ENCODE measurements around the gene VSIG10L.

VSIG10L gene

GRCh38 chr19:51365211-51365964, 23.4 kb upstream of the VSIG10L start:
- peak; percentile 55 for DNase-seq (ENCODE audit: low read depth)

GRCh38 chr19:51364200-51365106, 22.5 kb upstream of the VSIG10L start:
- DNase-seq (ENCODE audit: low read depth) = peak; percentile 45

DNA sequence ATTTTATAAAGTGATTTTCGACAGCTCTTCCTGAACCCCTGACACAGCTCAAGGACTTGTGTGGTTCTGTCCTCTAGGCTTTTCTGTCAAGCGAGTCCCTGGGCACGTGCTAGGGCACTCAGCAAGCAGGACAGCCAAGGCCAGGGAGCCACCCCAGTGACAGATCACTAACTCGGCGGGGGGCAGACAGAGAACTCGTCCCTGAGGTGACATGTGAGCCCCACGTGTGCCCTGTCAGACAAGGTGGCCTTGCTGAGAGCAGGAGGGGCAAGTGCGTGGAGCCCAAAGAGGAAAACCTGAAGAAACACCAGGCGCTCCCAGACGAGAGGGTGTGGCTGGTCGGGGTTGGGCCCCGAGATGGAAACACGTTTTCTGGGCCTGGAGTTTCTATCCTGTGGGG, 19.3 kb upstream of the VSIG10L start:
- DNase-seq (ENCODE audit: low read depth) = no peak

GRCh38 chr19:51359294-51359693, 17.4 kb upstream of the VSIG10L start:
- DNase-seq (ENCODE audit: low read depth) = peak; percentile 81

DNA sequence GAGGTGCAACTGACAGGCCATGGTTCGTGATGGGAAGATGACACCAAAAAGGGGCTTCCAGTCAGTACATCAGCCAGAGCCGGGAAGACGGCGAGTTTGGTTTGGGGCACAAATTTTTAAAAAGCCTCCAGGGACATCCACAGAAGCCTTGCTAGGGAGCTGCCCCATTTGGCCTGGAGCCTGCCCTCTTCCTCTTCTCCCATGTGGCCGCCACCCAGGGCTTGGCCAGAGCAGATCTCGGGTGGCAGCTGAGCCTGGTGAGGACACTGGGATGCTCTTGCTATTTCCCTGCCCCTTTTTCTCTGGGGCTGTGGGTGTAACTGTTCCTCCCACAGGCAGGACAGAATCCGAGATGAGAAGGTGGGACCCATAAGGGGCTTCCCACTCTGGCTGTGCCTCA, 16.0 kb upstream of the VSIG10L start:
- no peak for DNase-seq (ENCODE audit: low read depth)

DNA sequence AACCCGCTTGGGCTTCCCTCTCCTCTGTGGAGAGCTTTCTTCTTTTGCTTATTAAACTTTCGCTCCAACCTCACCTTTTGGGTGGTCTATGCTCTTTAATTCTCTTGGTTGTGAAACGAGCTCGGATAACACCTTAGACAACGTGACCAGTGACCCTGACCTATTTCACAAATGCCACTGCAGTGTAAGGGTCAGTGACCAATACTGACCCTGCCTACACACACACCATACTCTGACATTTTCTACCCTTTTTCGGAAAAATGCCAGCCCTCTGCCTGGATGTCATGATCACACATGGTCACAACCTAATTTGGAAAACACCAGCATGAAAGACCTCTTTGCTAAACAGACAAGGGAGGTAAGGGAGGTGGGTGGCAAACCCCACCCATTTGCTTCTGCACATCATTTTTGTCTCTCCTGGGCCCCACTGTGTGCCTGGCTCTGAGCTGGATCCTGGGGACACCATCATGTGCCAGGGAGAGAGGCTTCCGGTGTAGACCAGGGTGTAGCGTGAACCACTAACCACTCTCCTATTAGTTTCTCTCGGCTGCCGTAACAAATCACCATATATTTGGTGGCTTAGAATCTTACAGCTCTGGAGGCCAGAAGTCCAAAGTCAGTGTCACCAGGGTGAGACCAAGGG, 14.3 kb upstream of the VSIG10L start:
- no peak for DNase-seq (ENCODE audit: low read depth)

- no peak for DNase-seq (ENCODE audit: low read depth)
These were observed 12.8 kb upstream of the VSIG10L start for GRCh38 chr19:51354742-51355148.

- DNase-seq (ENCODE audit: low read depth) = no peak
These were observed 12.3 kb upstream of the VSIG10L start for GRCh38 chr19:51354103-51354741.

DNA sequence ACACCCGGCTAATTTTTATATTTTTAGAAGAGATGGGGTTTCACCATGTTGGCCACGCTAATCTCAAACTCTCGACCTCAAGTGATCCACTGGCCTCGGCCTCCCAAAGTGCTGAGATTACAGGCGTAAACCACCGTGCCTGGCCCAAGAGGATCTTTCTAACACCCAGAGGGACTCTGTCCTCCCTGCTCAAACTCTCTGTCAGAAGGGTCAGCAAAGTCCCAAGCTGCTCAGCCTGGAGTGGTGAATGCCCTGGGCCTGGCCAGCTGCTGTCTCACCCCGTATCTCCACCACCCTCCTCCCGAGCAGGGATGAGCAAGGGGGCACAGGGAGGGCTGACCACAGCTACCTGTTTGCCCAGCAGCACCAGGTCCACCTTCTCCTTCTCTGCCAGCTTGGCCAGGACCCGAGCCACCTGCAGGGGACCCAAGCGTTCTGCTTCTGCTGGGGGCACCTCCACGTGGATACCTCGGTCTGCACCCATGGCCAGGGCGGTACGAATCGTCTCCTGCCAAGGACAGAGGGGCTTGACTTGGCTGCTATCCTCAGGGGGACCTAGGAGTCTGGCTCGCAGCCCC, 10.9 kb upstream of the VSIG10L start:
- no peak for DNase-seq (ENCODE audit: low read depth)

GRCh38 chr19:51351266-51351990, 9.5 kb upstream of the VSIG10L start:
- no peak for DNase-seq (ENCODE audit: low read depth)

DNA sequence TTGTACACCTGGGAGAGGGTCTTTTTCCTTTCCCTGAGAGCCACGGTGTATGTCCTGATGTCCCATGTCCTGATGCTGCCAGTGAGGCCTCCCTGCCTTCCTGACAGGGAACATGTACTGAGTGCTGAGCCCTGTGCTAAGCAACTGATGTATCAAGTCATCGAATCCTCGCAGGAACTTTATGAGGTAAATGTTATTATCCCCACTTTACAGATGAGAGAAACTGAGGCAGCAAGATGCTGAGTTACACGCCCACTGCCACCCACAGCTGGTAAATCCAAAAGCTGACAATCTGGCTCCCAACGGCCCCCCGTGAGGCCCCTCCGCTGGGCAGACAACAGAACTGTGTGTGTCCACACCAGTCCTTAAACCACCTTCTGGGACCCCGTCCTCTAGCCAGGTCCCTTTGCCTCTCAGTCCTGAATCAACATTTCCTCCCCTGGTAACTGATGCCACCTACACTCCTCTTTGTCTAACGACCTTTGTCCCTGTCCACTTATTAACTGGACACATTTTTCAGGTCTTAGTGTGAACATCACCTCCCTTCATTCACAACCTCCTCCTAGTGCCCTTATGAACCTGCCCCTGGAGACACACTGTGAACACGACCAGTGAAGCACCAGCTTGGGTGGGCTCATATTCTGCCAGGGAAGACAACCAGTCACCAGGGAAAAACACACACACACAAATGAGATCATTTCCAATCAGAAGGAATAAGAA, 5.4 kb upstream of the VSIG10L start:
- no peak for DNase-seq (ENCODE audit: low read depth)

- DNase-seq (ENCODE audit: low read depth) = no peak
These were observed 4.8 kb upstream of the VSIG10L start for GRCh38 chr19:51346742-51347141.

GRCh38 chr19:51345076-51345620, 3.2 kb upstream of the VSIG10L start:
- no peak for DNase-seq (ENCODE audit: low read depth)

DNA sequence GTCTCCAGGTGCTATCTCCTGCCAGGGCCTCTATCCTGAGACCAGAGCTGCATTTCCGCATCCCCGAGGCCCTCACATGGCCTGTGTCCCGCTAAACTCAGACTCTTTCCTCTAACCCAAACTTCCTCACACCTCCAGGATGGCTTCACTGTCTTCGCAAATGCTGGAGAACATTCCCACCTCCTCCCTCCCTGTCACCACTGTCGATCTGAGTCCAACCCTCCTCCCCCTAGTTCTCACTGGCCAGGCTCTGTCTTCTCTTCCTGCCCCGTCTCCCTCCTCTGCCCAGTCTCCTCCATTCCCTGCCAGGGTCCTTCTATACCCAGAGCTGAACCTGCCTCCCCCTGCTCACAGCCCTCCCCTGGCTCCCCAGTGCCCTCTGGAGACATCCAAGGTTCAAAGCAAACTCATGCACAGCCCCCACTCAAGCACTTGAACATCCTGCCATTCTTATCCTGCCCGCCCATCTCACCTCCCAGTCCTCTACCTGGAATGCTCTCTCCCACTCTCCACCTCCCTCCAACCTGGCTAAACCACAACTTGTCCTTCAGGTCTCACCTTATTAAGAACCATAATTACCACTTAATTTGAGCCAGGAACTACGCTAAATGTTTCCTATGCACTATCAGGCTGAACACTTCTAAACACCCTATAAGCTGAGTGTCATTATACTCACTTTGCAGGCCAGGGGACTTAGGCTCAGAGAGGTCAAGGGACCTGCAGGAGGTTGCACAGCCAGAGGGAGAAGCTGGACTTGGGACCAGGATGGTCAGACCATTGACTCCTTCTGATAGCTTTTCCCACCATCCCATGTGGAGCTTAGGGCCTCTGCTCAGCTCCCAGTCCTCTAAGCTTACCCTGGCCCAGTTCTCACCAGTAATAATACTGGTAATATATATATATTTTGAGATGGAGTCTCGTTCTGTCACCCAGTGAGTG, 961 bp upstream of the VSIG10L start:
- DNase-seq (ENCODE audit: low read depth) = no peak

GRCh38 chr19:51341066-51341465, 873 bp downstream of the VSIG10L start:
- no peak for DNase-seq (ENCODE audit: low read depth)

GRCh38 chr19:51339687-51340656, 2.0 kb downstream of the VSIG10L start:
- DNase-seq (ENCODE audit: low read depth) = peak; percentile 98

DNA sequence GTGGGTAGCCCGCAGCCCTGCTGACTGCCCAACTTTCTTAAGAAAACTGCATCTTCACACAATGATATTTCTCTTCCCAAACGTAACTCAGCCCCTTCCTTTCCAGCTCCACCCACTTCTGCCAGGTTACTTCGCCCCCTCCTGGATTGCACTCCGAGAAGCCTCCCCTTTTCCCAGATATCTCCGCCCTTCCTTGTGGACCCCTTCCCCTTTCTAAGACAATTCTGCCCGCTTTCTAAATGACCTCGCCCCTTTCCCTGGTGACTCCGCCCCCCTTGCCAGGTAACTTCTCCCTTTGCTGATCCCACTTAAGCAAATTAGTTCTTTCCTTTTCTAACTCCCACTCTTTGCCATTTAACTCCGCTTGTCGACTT, 2.6 kb downstream of the VSIG10L start:
- DNase-seq (ENCODE audit: low read depth) = no peak
